ENCODE data around the gene MLLT1. TPM values are rescaled to one million over a fixed set of nuclear protein-coding genes. Genes with fewer than 3 reads are reported as not detected.

The MLLT1 gene
- total and polyA plus RNA-seq, 10 of the 15 experiments (the other 5 are each of a cell fraction or from before 2014, with no cell fraction given) = 0.16 to 61.1 (median 8.5) TPM

DNA sequence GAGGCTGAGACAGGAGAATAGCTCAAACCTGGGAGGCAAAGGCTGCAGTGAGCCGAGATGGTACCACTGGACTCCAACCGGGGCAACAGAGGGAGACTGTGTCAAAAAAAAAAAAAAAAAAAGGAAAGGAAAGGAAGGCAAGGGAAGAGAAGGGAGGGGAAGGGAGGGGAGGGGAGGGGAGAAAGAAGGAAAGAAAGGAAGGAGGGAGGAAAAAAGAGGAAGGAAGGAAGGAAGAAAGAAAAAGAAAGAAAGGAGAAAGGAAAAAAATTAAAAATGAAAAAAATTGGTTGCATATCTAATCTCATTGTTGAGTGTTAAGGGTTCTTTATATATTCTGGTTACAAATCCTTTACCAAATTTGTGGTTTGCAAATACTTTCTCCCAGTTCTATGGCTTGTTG is 98.7 kb downstream of the MLLT1 start:
- 50% methylated on average over 2 of the region's 2 CpGs for WGBS (ENCODE audit: insufficient coverage, insufficient replicate concordance, low lambda C conversion rate, missing lambda C conversion rate)
- no peaks in the 10 kb centered on the region for H3K36me3 ChIP-seq (ENCODE audit: control insufficient read depth in 2 of 2, insufficient read depth in 2 of 2, low read length in 1 of 2)
- ATAC-seq (no peak), DNase-seq (ENCODE audit: low read depth, low spot score) (no peak), FAIRE-seq (no peak)
- no peaks in the 10 kb centered on the region for H3K9me3 ChIP-seq (replicated peaks; ENCODE audit: control insufficient read depth, insufficient read depth, low read length)
- in situ Hi-C loops (cut with MboI) (no loop called here), intact Hi-C loops (cut with micrococcal nuclease; ENCODE audit: unreplicated experiment) (no loop called here)
- H3K4me1 ChIP-seq (ENCODE audit: control insufficient read depth, insufficient read depth, low read length) = no peaks in the 10 kb centered on the region
- no peak overlapping the region for H3K27ac ChIP-seq (ENCODE audit: control insufficient read depth, insufficient read depth)
- CTCF ChIA-PET = interaction anchor here (0.6 to 0.8 kb wide), 3 partner anchors 14 to 313 kb away, joined by 3 to 4 read pairs (median 4); no protein-coding TSS in a partner anchor
- no peak overlapping the region for H3K4me3 ChIP-seq
- TF ChIP-seq SUZ12 (IDR thresholded peaks at IDR 0.05; ENCODE audit: unreplicated experiment) = no peak
- TF ChIP-seq NR2C2 (IDR thresholded peaks at IDR 0.05; ENCODE audit: borderline replicate concordance, control insufficient read depth, insufficient read length, low read depth) = no peak
- no peak for TF ChIP-seq EGR1 (IDR thresholded peaks at IDR 0.05; ENCODE audit: borderline replicate concordance in 1 of 2, low read depth in 2 of 2, low read length in 2 of 2)
- TF ChIP-seq, protein P1, sequence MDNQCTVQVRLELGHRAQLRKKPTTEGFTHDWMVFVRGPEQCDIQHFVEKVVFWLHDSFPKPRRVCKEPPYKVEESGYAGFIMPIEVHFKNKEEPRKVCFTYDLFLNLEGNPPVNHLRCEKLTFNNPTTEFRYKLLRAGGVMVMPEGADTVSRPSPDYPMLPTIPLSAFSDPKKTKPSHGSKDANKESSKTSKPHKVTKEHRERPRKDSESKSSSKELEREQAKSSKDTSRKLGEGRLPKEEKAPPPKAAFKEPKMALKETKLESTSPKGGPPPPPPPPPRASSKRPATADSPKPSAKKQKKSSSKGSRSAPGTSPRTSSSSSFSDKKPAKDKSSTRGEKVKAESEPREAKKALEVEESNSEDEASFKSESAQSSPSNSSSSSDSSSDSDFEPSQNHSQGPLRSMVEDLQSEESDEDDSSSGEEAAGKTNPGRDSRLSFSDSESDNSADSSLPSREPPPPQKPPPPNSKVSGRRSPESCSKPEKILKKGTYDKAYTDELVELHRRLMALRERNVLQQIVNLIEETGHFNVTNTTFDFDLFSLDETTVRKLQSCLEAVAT (IDR thresholded peaks at IDR 0.05) = no peak
- TF ChIP-seq, protein P2, sequence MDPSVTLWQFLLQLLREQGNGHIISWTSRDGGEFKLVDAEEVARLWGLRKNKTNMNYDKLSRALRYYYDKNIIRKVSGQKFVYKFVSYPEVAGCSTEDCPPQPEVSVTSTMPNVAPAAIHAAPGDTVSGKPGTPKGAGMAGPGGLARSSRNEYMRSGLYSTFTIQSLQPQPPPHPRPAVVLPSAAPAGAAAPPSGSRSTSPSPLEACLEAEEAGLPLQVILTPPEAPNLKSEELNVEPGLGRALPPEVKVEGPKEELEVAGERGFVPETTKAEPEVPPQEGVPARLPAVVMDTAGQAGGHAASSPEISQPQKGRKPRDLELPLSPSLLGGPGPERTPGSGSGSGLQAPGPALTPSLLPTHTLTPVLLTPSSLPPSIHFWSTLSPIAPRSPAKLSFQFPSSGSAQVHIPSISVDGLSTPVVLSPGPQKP (IDR thresholded peaks at IDR 0.05; ENCODE audit: low read depth, low read length) = no peak
- no peaks in the 10 kb centered on the region for H4K20me1 ChIP-seq (ENCODE audit: control insufficient read depth, insufficient read depth)
- POLR2A ChIA-PET = interaction anchor here (0.6 kb wide), 2 partner anchors 119 to 446 kb away, joined by 3 read pairs; no protein-coding TSS in a partner anchor
- H3K27me3 ChIP-seq (replicated peaks in 1 of 2; ENCODE audit: control insufficient read depth in 2 of 2, insufficient read depth in 2 of 2, low read length in 1 of 2) = no peaks in the 10 kb centered on the region
- no peak overlapping the region for H2AFZ ChIP-seq (ENCODE audit: control insufficient read depth, low read depth, low read length)
- no peak overlapping the region for H3K4me2 ChIP-seq (ENCODE audit: control insufficient read depth, insufficient read depth)
- H3K79me2 ChIP-seq (ENCODE audit: control insufficient read depth, insufficient read depth, low read length) = no peaks in the 10 kb centered on the region
- RAD21 ChIA-PET (ENCODE audit: unreplicated experiment) = interaction anchor here (0.6 kb wide), 1 partner anchor 24 kb away, joined by 4 read pairs; no protein-coding TSS in a partner anchor
- SMC1A ChIA-PET (ENCODE audit: uncharacterized antibody, unreplicated experiment) = no interaction called here
- no peak overlapping the region for H3K9ac ChIP-seq (ENCODE audit: control insufficient read depth, insufficient read depth, low read length)
- BruUV-seq (replicated peaks) = no TSS peak
